Omental fat pad (tissue), 4 donors: Measurements from ENCODE around the gene PPIL3. TPM values are rescaled to one million over a fixed set of nuclear protein-coding genes. Genes with fewer than 3 reads are reported as not detected.
"Not testable (repeated sequence)": the region's sequence is repeated elsewhere in the genome, so short reads cannot be mapped to it uniquely, and the experiment has no call there.

Experiments used
- ATAC-seq: fragments of 150-250 bp; one replicate; pipeline ENCODE4 v1.9.1; 2016; ENCODE audit warnings: mild to moderate bottlenecking, moderate library complexity; ENCODE audit not compliant: low FRiP score
- DNase-seq: peaks from one replicate; pipeline ENCODE4 v3.0.0-alpha.2; 2019; ENCODE audit warnings: low spot score
- CTCF ChIP-seq, 3 donors: fragments of 450-650 bp; IDR thresholded peaks; one replicate each; pipeline ENCODE4 v1.5.1; 2016 to 2017; ENCODE audit warnings: antibody characterized with exemption in 3 of 3, mild to moderate bottlenecking in 3 of 3, moderate library complexity in 2 of 3
- total RNA-seq, 4 donors: library from RNA; depleted of rRNA; stranded (reverse); fragments of >200 nt; gene quantifications; one replicate each; pipeline ENCODE4 v1.1.0, GENCODE V29; 2016

Gene PPIL3
- total RNA-seq, 4 donors from 2014 or later = 14.7 to 39.6 (median 27.1) TPM

DNA sequence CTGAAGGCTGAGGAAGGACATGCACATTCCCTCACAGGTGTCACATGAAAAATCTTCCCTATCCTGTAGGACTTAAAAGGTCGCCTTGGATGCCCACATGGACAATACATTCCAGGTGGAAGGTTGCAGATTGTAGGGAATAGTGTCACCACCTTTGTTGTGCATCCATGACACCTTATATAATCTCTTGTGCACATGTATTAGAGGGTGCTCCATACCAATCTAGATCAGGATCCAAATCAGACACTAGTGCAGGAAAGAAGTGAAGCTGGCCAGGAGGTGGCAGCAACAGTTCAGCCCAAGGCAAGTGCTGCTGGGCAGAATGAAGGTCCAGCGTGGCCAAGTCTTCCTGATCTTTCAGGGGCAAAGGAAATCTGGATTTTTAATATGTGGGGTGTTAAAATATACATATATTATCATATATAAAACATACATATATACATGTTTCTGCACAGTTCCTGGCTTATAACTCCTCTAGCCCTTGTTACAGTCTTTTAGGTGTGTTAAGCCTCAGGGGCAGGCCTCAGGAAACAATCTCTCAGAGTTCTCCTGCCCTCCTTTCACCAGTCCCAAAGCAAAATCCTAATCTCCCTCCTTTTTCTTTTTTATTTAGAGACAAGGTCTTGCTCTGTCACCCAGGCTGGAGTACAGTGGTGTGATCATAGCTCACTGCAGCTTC lies 16.9 kb upstream of the PPIL3 start:
- DNase-seq (no peak), ATAC-seq (peak; percentile 58)
- no peak for TF ChIP-seq CTCF (IDR thresholded peaks at IDR 0.05)

GRCh38 chr2:200901459-200902072 lies 12.7 kb upstream of the PPIL3 start:
- DNase-seq = peak; percentile 36
- no peak for TF ChIP-seq CTCF (IDR thresholded peaks at IDR 0.05)

DNA sequence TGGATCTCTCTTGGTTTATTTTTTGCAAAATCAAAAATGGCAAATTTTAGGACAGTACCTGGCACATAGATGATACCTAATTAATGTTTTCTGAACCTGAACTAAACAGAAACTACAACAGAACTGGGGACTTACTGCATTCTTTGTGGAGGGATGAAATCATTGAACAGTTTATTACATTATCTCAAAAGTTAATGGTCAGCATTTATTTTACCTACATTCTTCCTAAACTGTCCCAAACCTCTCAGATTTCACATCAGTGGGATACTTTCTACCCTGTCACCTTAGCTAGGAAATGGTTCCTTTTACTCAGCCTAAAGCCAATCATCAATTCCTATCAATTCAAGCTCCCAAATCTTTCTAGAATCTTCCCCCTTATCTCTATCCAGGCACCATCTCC lies 10.6 kb upstream of the PPIL3 start:
- TF ChIP-seq CTCF (IDR thresholded peaks at IDR 0.05) = no peak
- DNase-seq (no peak), ATAC-seq (no peak)

More at GRCh38 chr2:200901459-200902072, 12.7 kb upstream of the PPIL3 start:
- peak; percentile 91 for ATAC-seq

- ATAC-seq, DNase-seq: not testable (repeated sequence)
Measured at GRCh38 chr2:200881715-200882249, 7.1 kb downstream of the PPIL3 start.

- TF ChIP-seq CTCF (IDR thresholded peaks at IDR 0.05) = no peak
Measured at GRCh38 chr2:200878289-200878880, 10.5 kb downstream of the PPIL3 start.

GRCh38 chr2:200877443-200877842 lies 11.4 kb downstream of the PPIL3 start:
- ATAC-seq = no peak
- no peak for DNase-seq
- no peak for TF ChIP-seq CTCF (IDR thresholded peaks at IDR 0.05)

More at GRCh38 chr2:200878289-200878880, 10.5 kb downstream of the PPIL3 start:
- ATAC-seq = no peak
- DNase-seq = no peak

GRCh38 chr2:200873560-200873959 lies 15.3 kb downstream of the PPIL3 start:
- DNase-seq = no peak
- no peak for ATAC-seq
- TF ChIP-seq CTCF (IDR thresholded peaks at IDR 0.05) = no peak
